ENCODE data around the gene TMEM82.
"Not testable (repeated sequence)": the region's sequence is repeated elsewhere in the genome, so short reads cannot be mapped to it uniquely, and the experiment has no call there.

Gene TMEM82

GRCh38 chr1:15742339-15742801 is at the start of gene TMEM82:
TSS of gene TMEM82 (plus strand) at chr1:15742499. CDS start at chr1:15742560, 61 bp downstream.
- DNase-seq (ENCODE audit: low read depth) = no peak

GRCh38 chr1:15693371-15693770 is 48.9 kb upstream of the TMEM82 start:
- no peak for DNase-seq (ENCODE audit: low read depth)

GRCh38 chr1:15696956-15697521 is 45.3 kb upstream of the TMEM82 start:
- DNase-seq (ENCODE audit: low read depth) = no peak

- no peak for DNase-seq (ENCODE audit: low read depth)
Measured at GRCh38 chr1:15698201-15698600, 44.1 kb upstream of the TMEM82 start.

GRCh38 chr1:15699321-15699720 is 43.0 kb upstream of the TMEM82 start:
- not testable (repeated sequence) for DNase-seq (ENCODE audit: low read depth)

- no peak for DNase-seq (ENCODE audit: low read depth)
Measured at GRCh38 chr1:15700508-15700907, 41.8 kb upstream of the TMEM82 start.

- no peak for DNase-seq (ENCODE audit: low read depth)
Measured at GRCh38 chr1:15701784-15702183, 40.5 kb upstream of the TMEM82 start.

- no peak for DNase-seq (ENCODE audit: low read depth)
Measured at GRCh38 chr1:15702722-15703550, 39.4 kb upstream of the TMEM82 start.

GRCh38 chr1:15703562-15703961 is 38.7 kb upstream of the TMEM82 start:
- no peak for DNase-seq (ENCODE audit: low read depth)

GRCh38 chr1:15704526-15705183 is 37.6 kb upstream of the TMEM82 start:
- no peak for DNase-seq (ENCODE audit: low read depth)

GRCh38 chr1:15705184-15705566 is 37.1 kb upstream of the TMEM82 start:
- no peak for DNase-seq (ENCODE audit: low read depth)

GRCh38 chr1:15706751-15707150 is 35.5 kb upstream of the TMEM82 start:
- no peak for DNase-seq (ENCODE audit: low read depth)

- DNase-seq (ENCODE audit: low read depth) = no peak
Measured at GRCh38 chr1:15707239-15707925, 34.9 kb upstream of the TMEM82 start.

- no peak for DNase-seq (ENCODE audit: low read depth)
Measured at GRCh38 chr1:15708486-15709137, 33.7 kb upstream of the TMEM82 start.

GRCh38 chr1:15709226-15709625 is 33.1 kb upstream of the TMEM82 start:
- no peak for DNase-seq (ENCODE audit: low read depth)

- no peak for DNase-seq (ENCODE audit: low read depth)
Measured at GRCh38 chr1:15712168-15712567, 30.1 kb upstream of the TMEM82 start.

GRCh38 chr1:15714406-15715136 is 27.7 kb upstream of the TMEM82 start:
- no peak for DNase-seq (ENCODE audit: low read depth)

- no peak for DNase-seq (ENCODE audit: low read depth)
Measured at GRCh38 chr1:15717418-15718125, 24.7 kb upstream of the TMEM82 start.

- DNase-seq (ENCODE audit: low read depth) = no peak
Measured at GRCh38 chr1:15718199-15718601, 24.1 kb upstream of the TMEM82 start.

- no peak for DNase-seq (ENCODE audit: low read depth)
Measured at GRCh38 chr1:15719381-15720120, 22.7 kb upstream of the TMEM82 start.

All from stimulated activated CD8-positive, alpha-beta memory T cell treated with anti-CD3 and anti-CD28 coated beads, Interleukin-7, amount 100 ng/mL, for 24 hours (primary cell).